Upper lobe of right lung (tissue), 1 donor: ENCODE data around the gene LENG1. TPM values are rescaled to one million over a fixed set of nuclear protein-coding genes. Genes with fewer than 3 reads are reported as not detected.
A peak's percentile ranks its signal among the peaks of the same experiment; 100 is the strongest.

ENCODE experiments used
- ATAC-seq: fragments of 200-7000 bp; cut with Tn5 transposase; one replicate; pipeline ENCODE4 v1.9.1; 2020; ENCODE audit warnings: mild to moderate bottlenecking, moderate library complexity
- DNase-seq: peaks from one replicate; pipeline ENCODE4 v3.0.0-alpha.2; 2020
- H3K27ac ChIP-seq: fragments of 200-600 bp; one replicate; pipeline ENCODE4 v1.8.0; 2022
- H3K27me3 ChIP-seq: fragments of 200-600 bp; one replicate; pipeline ENCODE4 v1.8.0; 2022; ENCODE audit warnings: mild to moderate bottlenecking
- H3K36me3 ChIP-seq: fragments of 200-600 bp; one replicate; pipeline ENCODE4 v1.8.0; 2022
- H3K4me1 ChIP-seq: fragments of 200-600 bp; one replicate; pipeline ENCODE4 v1.8.0; 2022
- H3K4me3 ChIP-seq: fragments of 200-600 bp; one replicate; pipeline ENCODE4 v1.8.0; 2022; ENCODE audit warnings: mild to moderate bottlenecking
- H3K9me3 ChIP-seq: fragments of 200-600 bp; one replicate; pipeline ENCODE4 v1.8.0; 2022
- intact Hi-C: fragments of 100-400 bp; cut with DNase I; formaldehyde crosslinking; loops from one replicate; pipeline ENCODE4 v1.11.0; 2022
- total RNA-seq: library from RNA; stranded (reverse); fragmentation: NEBNext Ultra II Directional; extraction: Animal tissue kit (Norgen Biotek cat#: 25700); gene quantifications from one replicate; pipeline ENCODE4 v1.2.1, GENCODE V29; 2021
- TF ChIP-seq, protein P1 (sequence below): fragments of 200-600 bp; IDR thresholded peaks from one replicate; pipeline ENCODE4 v1.8.0; 2022; ENCODE audit warnings: antibody characterized with exemption
- donor health status: DM: no; HTN: yes; CAD: no; lungs with severe emphysema.

Gene LENG1
- total RNA-seq, 1 donor from 2014 or later, result 9.2 TPM

DNA sequence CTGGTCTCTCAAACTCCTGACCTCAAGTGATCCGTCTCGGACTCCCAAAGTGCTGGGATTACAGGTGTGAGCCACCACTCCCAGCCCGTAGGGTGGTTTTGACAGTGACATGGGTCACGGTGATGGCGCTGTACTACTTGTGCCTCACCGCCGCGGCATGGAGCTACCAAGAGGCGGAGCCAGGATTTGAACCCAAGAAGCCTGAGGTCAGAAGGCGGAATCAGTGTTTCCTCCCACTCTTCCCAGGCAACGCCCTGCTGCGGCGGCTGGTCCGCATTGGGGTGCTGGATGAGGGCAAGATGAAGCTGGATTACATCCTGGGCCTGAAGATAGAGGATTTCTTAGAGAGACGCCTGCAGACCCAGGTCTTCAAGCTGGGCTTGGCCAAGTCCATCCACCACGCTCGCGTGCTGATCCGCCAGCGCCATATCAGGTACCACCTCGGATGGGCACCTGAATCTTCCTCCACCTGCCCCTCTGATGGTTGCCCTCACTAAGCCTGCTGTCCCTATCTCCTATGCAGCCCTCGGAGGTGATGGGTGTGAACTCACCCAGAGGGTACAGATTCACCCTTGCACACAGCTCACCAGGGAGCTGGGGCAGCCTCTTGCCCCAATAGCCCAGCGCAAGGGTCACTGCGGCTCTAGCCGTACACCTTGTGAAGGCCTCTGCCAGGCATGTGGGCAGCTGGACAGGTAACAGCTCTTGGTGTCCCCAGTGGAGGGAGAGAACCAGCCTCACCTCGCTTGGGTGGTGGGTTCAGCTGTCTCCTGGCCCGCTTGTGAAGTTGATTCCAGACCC is 46.7 kb upstream of the LENG1 start:
- TF ChIP-seq, protein P1, sequence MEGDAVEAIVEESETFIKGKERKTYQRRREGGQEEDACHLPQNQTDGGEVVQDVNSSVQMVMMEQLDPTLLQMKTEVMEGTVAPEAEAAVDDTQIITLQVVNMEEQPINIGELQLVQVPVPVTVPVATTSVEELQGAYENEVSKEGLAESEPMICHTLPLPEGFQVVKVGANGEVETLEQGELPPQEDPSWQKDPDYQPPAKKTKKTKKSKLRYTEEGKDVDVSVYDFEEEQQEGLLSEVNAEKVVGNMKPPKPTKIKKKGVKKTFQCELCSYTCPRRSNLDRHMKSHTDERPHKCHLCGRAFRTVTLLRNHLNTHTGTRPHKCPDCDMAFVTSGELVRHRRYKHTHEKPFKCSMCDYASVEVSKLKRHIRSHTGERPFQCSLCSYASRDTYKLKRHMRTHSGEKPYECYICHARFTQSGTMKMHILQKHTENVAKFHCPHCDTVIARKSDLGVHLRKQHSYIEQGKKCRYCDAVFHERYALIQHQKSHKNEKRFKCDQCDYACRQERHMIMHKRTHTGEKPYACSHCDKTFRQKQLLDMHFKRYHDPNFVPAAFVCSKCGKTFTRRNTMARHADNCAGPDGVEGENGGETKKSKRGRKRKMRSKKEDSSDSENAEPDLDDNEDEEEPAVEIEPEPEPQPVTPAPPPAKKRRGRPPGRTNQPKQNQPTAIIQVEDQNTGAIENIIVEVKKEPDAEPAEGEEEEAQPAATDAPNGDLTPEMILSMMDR, result no peak
- Histone ChIP-seq H3K4me1 (peaks cover 89% of the 10 kb centered on the region), H3K4me3 (peak overlapping the region; percentile 21), H3K27ac (peak overlapping the region; percentile 92), H3K36me3 (peaks cover 67% of the 10 kb centered on the region), H3K9me3 (no peaks in the 10 kb centered on the region), H3K27me3 (no peaks in the 10 kb centered on the region)
- ATAC-seq (no peak), DNase-seq (peak; percentile 71)
- intact Hi-C loops, result no loop called here

- peaks cover 68% of the 10 kb centered on the region for H3K36me3 ChIP-seq
- TF ChIP-seq, protein P1, result no peak
- no peak for DNase-seq
- no peaks in the 10 kb centered on the region for H3K27me3 ChIP-seq
- peaks cover 80% of the 10 kb centered on the region for H3K4me1 ChIP-seq
- no peak overlapping the region for H3K27ac ChIP-seq
- H3K9me3 ChIP-seq, result no peaks in the 10 kb centered on the region
- peak overlapping the region; percentile 90 for H3K4me3 ChIP-seq
- intact Hi-C loops, result no loop called here
- ATAC-seq, result no peak
Observed at GRCh38 chr19:54204767-54205468, 45.4 kb upstream of the LENG1 start.

DNA sequence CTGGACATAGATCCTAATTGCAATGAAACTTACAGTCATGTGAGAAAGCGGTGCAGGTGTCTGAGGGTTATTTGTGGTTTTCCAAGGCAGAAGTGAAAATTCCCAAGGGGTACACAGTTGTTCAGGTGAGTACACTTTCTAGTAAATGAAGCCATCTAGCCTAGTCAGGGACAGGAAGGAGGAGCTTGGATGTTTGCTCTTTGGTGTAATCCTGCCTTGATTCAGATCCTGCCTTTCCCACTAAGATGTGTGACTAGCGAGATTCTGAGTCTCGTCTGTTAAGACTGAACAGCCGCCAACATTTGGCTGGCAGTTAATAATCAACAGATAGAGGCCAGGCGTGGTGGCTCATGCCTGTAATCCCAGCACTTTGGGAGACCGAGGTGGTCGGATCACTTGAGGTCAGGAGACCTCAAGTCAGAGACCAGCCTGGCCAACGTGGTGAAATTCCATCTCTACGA is 43.7 kb upstream of the LENG1 start:
- H3K9me3 ChIP-seq, result no peaks in the 10 kb centered on the region
- peak overlapping the region; percentile 90 for H3K4me3 ChIP-seq
- DNase-seq (no peak), ATAC-seq (no peak)
- TF ChIP-seq, protein P1, result no peak
- intact Hi-C loops, result no loop called here
- H3K4me1 ChIP-seq, result peaks cover 66% of the 10 kb centered on the region
- peaks cover 68% of the 10 kb centered on the region for H3K36me3 ChIP-seq
- H3K27ac ChIP-seq, result peak overlapping the region; percentile 45
- no peaks in the 10 kb centered on the region for H3K27me3 ChIP-seq

DNA sequence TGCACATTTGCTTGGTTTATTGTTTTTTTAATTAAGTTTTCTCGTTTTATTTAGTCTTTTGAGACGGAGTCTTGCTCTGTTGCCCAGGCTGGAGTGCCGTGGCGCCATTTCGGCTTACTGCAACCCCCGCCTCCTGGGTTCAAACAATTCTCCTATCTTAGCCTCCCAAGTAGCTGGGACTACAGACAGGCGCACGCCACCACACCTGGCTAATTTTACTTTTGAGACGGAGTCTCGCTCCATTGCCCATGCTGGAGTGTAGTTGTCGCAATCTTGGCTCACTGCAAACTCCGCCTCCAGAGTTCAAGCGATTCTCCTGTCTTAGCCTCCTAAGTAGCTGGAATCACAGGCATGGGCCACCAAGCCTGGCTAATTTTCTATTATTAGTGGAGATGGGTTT is 42.5 kb upstream of the LENG1 start:
- no peak for ATAC-seq
- intact Hi-C loops, result no loop called here
- DNase-seq, result no peak
- Histone ChIP-seq H3K4me1 (peaks cover 54% of the 10 kb centered on the region), H3K36me3 (peaks cover 58% of the 10 kb centered on the region), H3K4me3 (peak overlapping the region; percentile 90), H3K9me3 (no peaks in the 10 kb centered on the region), H3K27ac (peak overlapping the region; percentile 95), H3K27me3 (no peaks in the 10 kb centered on the region)
- TF ChIP-seq, protein P1, result no peak

- H3K36me3 ChIP-seq, result peaks cover 51% of the 10 kb centered on the region
- intact Hi-C loops, result no loop called here
- ATAC-seq, result no peak
- TF ChIP-seq, protein P1, result no peak
- peak overlapping the region; percentile 95 for H3K27ac ChIP-seq
- H3K4me1 ChIP-seq, result peaks cover 46% of the 10 kb centered on the region
- DNase-seq, result no peak
- no peaks in the 10 kb centered on the region for H3K9me3 ChIP-seq
- H3K4me3 ChIP-seq, result peak overlapping the region; percentile 90
- no peaks in the 10 kb centered on the region for H3K27me3 ChIP-seq
Observed at GRCh38 chr19:54201172-54201701, 41.7 kb upstream of the LENG1 start.
